HCT116 (cell line): ENCODE data around the gene PIP4K2C. TPM values are rescaled to one million over a fixed set of nuclear protein-coding genes. Genes with fewer than 3 reads are reported as not detected.

Experiments
- ATAC-seq: fragments of 200-7000 bp; cut with Tn5 transposase; 2 replicates; pipeline ENCODE4 v1.9.1; 2020; ENCODE audit warnings: mild to moderate bottlenecking, moderate library complexity
- BruUV-seq: library from RNA; stranded (reverse); fragments of 400-500 nt; replicated peaks from 2 replicates; lab custom pipeline; 2021; lab: Mats Ljungman, UMichigan
- CTCF ChIA-PET: fragments of 300-600 bp; sonication (Branson Sonifier 250); formaldehyde crosslinking; loops from one replicate; lab custom pipeline; 2021; ENCODE audit warnings: antibody characterized with exemption; lab: Charles Lee
- POLR2A ChIA-PET: fragments of 300-600, 350-600 bp; sonication (Branson Sonifier 250); formaldehyde crosslinking; loops from one replicate; lab custom pipeline; 2021; ENCODE audit warnings: antibody characterized with exemption; lab: Charles Lee
- RAD21 ChIA-PET, 2 experiments: fragments of 300-600 bp; sonication (Branson Sonifier 250); formaldehyde crosslinking; loops; one replicate each; lab custom pipeline; 2023; ENCODE audit warnings: low total read pairs in 2 of 2; ENCODE audit not compliant: uncharacterized antibody in 2 of 2, unreplicated experiment in 2 of 2, low non-redundant PET in 1 of 2; lab: Charles Lee
- DNase-seq: peaks from one replicate; pipeline ENCODE4 v3.0.0-alpha.2; 2010; ENCODE audit warnings: low read depth, low spot score
- H2AFZ ChIP-seq: fragments of 200-600 bp; shearing (Covaris generic), sonication (generic); 2 replicates; pipeline ENCODE4 v1.6.1; 2017; ENCODE audit warnings: low read depth, mixed run types, mixed read lengths, antibody characterized with exemption, low read length; ENCODE audit not compliant: poor library complexity, severe bottlenecking
- H3K27ac ChIP-seq: 2 replicates; pipeline ENCODE4 v1.5.1; 2012; ENCODE audit warnings: low read depth, low read length
- H3K27me3 ChIP-seq: fragments of 200-600 bp; sonication (generic); 2 replicates; pipeline ENCODE4 v1.6.1; 2016; ENCODE audit warnings: mixed run types, low read length, mixed read lengths; ENCODE audit not compliant: insufficient read depth
- H3K36me3 ChIP-seq, 2 experiments: fragments of 200-500 bp in 1 of 2; fragments of 200-600 bp in 1 of 2; sonication (Bioruptor generic) in 1 of 2; sonication (generic) in 1 of 2; 2 replicates each; pipeline versions ENCODE4 v1.5.1 to v1.6.1; 2014 to 2016; ENCODE audit warnings: low read length in 2 of 2, inconsistent platforms in 1 of 2, mixed read lengths in 1 of 2, mixed run types in 1 of 2; ENCODE audit not compliant: insufficient read depth in 2 of 2, control insufficient read depth in 1 of 2
- H3K4me1 ChIP-seq, 2 experiments: fragments of 200-600 bp in 1 of 2; sonication (generic) in 1 of 2; 2 replicates each; pipeline versions ENCODE4 v1.5.1 to v1.6.1; 2012 to 2017; ENCODE audit warnings: low read length in 2 of 2, inconsistent platforms in 1 of 2, mild to moderate bottlenecking in 1 of 2, mixed read lengths in 1 of 2, mixed run types in 1 of 2, moderate library complexity in 1 of 2; ENCODE audit not compliant: insufficient read depth in 2 of 2, control insufficient read depth in 1 of 2
- H3K4me2 ChIP-seq: fragments of 200-600 bp; sonication (generic); 2 replicates; pipeline ENCODE4 v1.6.1; 2017; ENCODE audit warnings: mixed run types, low read length, mixed read lengths
- H3K4me3 ChIP-seq, 2 experiments: fragments of 200-600 bp in 1 of 2; sonication (generic) in 1 of 2; replicated peaks in 1 of 2; 2 replicates each; pipeline ENCODE4 v1.5.1; 2011 to 2016; ENCODE audit warnings: low read length in 2 of 2, control low read depth in 1 of 2, low read depth in 1 of 2, mild to moderate bottlenecking in 1 of 2, mixed read lengths in 1 of 2, mixed run types in 1 of 2
- H3K79me2 ChIP-seq: fragments of 200-600 bp; sonication (generic); 2 replicates; pipeline ENCODE4 v1.6.1; 2017; ENCODE audit warnings: mild to moderate bottlenecking, mixed run types, low read length, moderate library complexity, mixed read lengths; ENCODE audit not compliant: insufficient read depth
- H3K9ac ChIP-seq: fragments of 200-600 bp; sonication (generic); 2 replicates; pipeline ENCODE4 v1.6.1; 2016; ENCODE audit warnings: low read length, mixed read lengths
- H3K9me2 ChIP-seq: fragments of 200-600 bp; sonication (generic), shearing (Covaris generic); 2 replicates; pipeline ENCODE4 v1.6.1; 2017; ENCODE audit warnings: mixed run types, mild to moderate bottlenecking, moderate library complexity; ENCODE audit not compliant: insufficient read depth
- H3K9me3 ChIP-seq, 2 experiments: fragments of 200-500 bp in 1 of 2; fragments of 200-600 bp in 1 of 2; sonication (Bioruptor generic) in 1 of 2; sonication (generic) in 1 of 2; 2 replicates each; pipeline ENCODE4 v1.6.1; 2014 to 2017; ENCODE audit warnings: low read length in 2 of 2, mixed read lengths in 2 of 2, inconsistent platforms in 1 of 2, low read depth in 1 of 2, mild to moderate bottlenecking in 1 of 2, mixed run types in 1 of 2, moderate library complexity in 1 of 2; ENCODE audit not compliant: control insufficient read depth in 1 of 2, insufficient read depth in 1 of 2
- H4K20me1 ChIP-seq: fragments of 200-600 bp; sonication (generic), shearing (Covaris generic); 2 replicates; pipeline ENCODE4 v1.6.1; 2017; ENCODE audit warnings: mixed run types, mild to moderate bottlenecking, moderate library complexity; ENCODE audit not compliant: insufficient read depth
- EGR1 ChIP-seq: IDR thresholded peaks from 2 replicates; pipeline ENCODE4 v1.6.1; 2012; ENCODE audit warnings: low read depth
- ELF1 ChIP-seq: IDR thresholded peaks from 2 replicates; pipeline ENCODE4 v1.6.1; 2012; ENCODE audit warnings: low read depth, borderline replicate concordance
- FOSL1 ChIP-seq: IDR thresholded peaks from 2 replicates; pipeline ENCODE4 v1.6.1; 2012; ENCODE audit warnings: low read depth
- POLR2A ChIP-seq: IDR thresholded peaks from 2 replicates; pipeline ENCODE4 v1.7.0; 2011; ENCODE audit warnings: borderline replicate concordance; ENCODE audit not compliant: insufficient read depth, insufficient read length; ENCODE audit errors: extremely low read depth
- RAD21 ChIP-seq: IDR thresholded peaks from 2 replicates; pipeline ENCODE4 v1.6.1; 2012; ENCODE audit warnings: low read depth, mild to moderate bottlenecking
- SIN3A ChIP-seq: IDR thresholded peaks from 2 replicates; pipeline ENCODE4 v1.6.1; 2012; ENCODE audit warnings: low read depth
- SP1 ChIP-seq: IDR thresholded peaks from 2 replicates; pipeline ENCODE4 v1.6.1; 2012; ENCODE audit warnings: low read depth
- SRF ChIP-seq: IDR thresholded peaks from 2 replicates; pipeline ENCODE4 v1.6.1; 2012; ENCODE audit warnings: low read depth
- YY1 ChIP-seq: IDR thresholded peaks from 2 replicates; pipeline ENCODE4 v1.6.1; 2011; ENCODE audit warnings: low read length, low read depth, moderate library complexity, mild to moderate bottlenecking; ENCODE audit not compliant: insufficient replicate concordance; ENCODE audit errors: extremely low read depth
- intact Hi-C: fragments of 100-400 bp; cut with micrococcal nuclease; formaldehyde crosslinking; loops from 2 replicates; pipeline ENCODE4 v1.10.0; 2022
- total RNA-seq: library from RNA; stranded (reverse); gene quantifications from one replicate; pipeline ENCODE4 v1.2.1, GENCODE V29; 2021; ENCODE audit not compliant: unreplicated experiment
- TF ChIP-seq, protein P1 (sequence below): IDR thresholded peaks from 2 replicates; pipeline ENCODE4 v1.6.1; 2012
- TF ChIP-seq, protein P2 (sequence below): IDR thresholded peaks from 2 replicates; pipeline ENCODE4 v1.6.1; 2012
- TF ChIP-seq, protein P3 (sequence below): IDR thresholded peaks from 2 replicates; pipeline ENCODE4 v1.6.1; 2012; ENCODE audit warnings: low read depth
- TF ChIP-seq, protein P4 (sequence below): IDR thresholded peaks from 2 replicates; pipeline ENCODE4 v1.6.1; 2011; ENCODE audit warnings: mild to moderate bottlenecking, low read length, moderate library complexity; ENCODE audit not compliant: insufficient replicate concordance; ENCODE audit errors: extremely low read depth

Gene PIP4K2C
- total RNA-seq, 1 experiment from 2014 or later, result 38.4 TPM

DNA sequence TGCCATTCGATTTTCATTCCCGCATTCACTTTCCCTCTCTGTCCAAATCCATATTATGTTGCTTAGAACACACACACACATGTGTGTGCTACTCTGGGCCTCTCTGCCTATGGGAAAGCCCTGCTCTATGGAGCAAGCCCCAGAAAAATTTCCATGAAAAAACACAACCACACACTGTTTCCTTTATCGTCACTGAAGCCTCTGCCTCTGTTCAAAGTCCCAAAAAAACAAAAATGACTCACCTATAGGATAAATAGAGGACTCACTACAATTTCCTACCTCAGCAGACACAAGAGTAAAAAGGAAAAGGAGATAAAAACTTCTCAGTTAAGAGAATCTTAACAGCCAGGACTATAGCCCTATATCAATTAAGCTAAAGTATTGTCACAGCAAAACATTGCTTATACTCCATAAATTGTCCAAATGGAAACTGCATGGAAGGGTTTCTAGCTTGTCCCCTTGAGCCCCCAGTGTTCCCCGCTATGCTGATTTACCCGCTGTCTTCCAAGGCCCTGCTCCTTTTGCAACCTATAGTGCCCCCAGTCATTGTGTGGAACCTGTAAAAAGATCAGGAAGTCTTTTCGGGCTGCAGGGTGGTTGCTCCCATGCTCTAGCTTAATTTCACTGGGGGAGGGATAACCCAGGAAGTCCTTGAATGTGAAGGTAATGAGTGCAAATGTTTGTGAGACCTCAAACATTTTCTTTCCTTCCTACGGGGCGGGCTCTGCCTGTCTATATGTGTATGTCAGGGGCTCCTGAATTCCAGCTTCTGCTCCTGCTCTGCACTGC lies 11.1 kb upstream of the PIP4K2C start:
- CTCF ChIA-PET, result no interaction called here
- no peak overlapping the region for H3K27ac ChIP-seq
- ATAC-seq (no peak), DNase-seq (no peak)
- no peaks in the 10 kb centered on the region for H3K27me3 ChIP-seq
- no peak overlapping the region for H3K9ac ChIP-seq
- no peaks in the 10 kb centered on the region for H3K9me2 ChIP-seq
- no peaks in the 10 kb centered on the region for H3K9me3 ChIP-seq
- no peaks in the 10 kb centered on the region for H3K4me1 ChIP-seq
- no peak overlapping the region for H3K4me2 ChIP-seq
- TF ChIP-seq FOSL1 (no peak), RAD21 (no peak), SP1 (no peak), SIN3A (no peak), POLR2A (no peak), YY1 (no peak), SRF (no peak), EGR1 (no peak), ELF1 (no peak)
- TF ChIP-seq, protein P1, sequence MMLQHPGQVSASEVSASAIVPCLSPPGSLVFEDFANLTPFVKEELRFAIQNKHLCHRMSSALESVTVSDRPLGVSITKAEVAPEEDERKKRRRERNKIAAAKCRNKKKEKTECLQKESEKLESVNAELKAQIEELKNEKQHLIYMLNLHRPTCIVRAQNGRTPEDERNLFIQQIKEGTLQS, result no peak
- TF ChIP-seq, protein P2, sequence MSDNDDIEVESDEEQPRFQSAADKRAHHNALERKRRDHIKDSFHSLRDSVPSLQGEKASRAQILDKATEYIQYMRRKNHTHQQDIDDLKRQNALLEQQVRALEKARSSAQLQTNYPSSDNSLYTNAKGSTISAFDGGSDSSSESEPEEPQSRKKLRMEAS, result no peak
- TF ChIP-seq, protein P3, sequence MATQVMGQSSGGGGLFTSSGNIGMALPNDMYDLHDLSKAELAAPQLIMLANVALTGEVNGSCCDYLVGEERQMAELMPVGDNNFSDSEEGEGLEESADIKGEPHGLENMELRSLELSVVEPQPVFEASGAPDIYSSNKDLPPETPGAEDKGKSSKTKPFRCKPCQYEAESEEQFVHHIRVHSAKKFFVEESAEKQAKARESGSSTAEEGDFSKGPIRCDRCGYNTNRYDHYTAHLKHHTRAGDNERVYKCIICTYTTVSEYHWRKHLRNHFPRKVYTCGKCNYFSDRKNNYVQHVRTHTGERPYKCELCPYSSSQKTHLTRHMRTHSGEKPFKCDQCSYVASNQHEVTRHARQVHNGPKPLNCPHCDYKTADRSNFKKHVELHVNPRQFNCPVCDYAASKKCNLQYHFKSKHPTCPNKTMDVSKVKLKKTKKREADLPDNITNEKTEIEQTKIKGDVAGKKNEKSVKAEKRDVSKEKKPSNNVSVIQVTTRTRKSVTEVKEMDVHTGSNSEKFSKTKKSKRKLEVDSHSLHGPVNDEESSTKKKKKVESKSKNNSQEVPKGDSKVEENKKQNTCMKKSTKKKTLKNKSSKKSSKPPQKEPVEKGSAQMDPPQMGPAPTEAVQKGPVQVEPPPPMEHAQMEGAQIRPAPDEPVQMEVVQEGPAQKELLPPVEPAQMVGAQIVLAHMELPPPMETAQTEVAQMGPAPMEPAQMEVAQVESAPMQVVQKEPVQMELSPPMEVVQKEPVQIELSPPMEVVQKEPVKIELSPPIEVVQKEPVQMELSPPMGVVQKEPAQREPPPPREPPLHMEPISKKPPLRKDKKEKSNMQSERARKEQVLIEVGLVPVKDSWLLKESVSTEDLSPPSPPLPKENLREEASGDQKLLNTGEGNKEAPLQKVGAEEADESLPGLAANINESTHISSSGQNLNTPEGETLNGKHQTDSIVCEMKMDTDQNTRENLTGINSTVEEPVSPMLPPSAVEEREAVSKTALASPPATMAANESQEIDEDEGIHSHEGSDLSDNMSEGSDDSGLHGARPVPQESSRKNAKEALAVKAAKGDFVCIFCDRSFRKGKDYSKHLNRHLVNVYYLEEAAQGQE, result no peak
- TF ChIP-seq, protein P4, sequence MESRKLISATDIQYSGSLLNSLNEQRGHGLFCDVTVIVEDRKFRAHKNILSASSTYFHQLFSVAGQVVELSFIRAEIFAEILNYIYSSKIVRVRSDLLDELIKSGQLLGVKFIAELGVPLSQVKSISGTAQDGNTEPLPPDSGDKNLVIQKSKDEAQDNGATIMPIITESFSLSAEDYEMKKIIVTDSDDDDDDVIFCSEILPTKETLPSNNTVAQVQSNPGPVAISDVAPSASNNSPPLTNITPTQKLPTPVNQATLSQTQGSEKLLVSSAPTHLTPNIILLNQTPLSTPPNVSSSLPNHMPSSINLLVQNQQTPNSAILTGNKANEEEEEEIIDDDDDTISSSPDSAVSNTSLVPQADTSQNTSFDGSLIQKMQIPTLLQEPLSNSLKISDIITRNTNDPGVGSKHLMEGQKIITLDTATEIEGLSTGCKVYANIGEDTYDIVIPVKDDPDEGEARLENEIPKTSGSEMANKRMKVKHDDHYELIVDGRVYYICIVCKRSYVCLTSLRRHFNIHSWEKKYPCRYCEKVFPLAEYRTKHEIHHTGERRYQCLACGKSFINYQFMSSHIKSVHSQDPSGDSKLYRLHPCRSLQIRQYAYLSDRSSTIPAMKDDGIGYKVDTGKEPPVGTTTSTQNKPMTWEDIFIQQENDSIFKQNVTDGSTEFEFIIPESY, result no peak
- no peaks in the 10 kb centered on the region for H3K79me2 ChIP-seq
- H4K20me1 ChIP-seq, result no peaks in the 10 kb centered on the region
- intact Hi-C loops, result loop anchor here (5.0 kb wide), 1 partner anchor 112 kb away; the partner anchor contains the start of gene OS9
- no TSS peak for BruUV-seq
- H3K36me3 ChIP-seq, result peaks cover 0 to 8% of the 10 kb centered on the region in 2 experiments; a peak in 3 of 4 replicates
- POLR2A ChIA-PET, result no interaction called here
- H3K4me3 ChIP-seq, result no peak overlapping the region
- RAD21 ChIA-PET, result interaction anchor here in 1 of 2 experiments (0.6 kb wide), 1 partner anchor 165 kb away, joined by 3 read pairs; the partner anchor contains the start of gene TSPAN31
- H2AFZ ChIP-seq, result no peak overlapping the region
